HCT116 (cell line): ENCODE measurements around the gene ZNF683. TPM values are rescaled to one million over a fixed set of nuclear protein-coding genes. Genes with fewer than 3 reads are reported as not detected.
A peak's percentile ranks its signal among the peaks of the same experiment; 100 is the strongest.

Source experiments
- ATAC-seq: fragments of 200-7000 bp; cut with Tn5 transposase; 2 replicates; pipeline ENCODE4 v1.9.1; 2020; ENCODE audit warnings: mild to moderate bottlenecking, moderate library complexity
- BruUV-seq: library from RNA; stranded (reverse); fragments of 400-500 nt; replicated peaks from 2 replicates; lab custom pipeline; 2021; lab: Mats Ljungman, UMichigan
- CTCF ChIA-PET: fragments of 300-600 bp; sonication (Branson Sonifier 250); formaldehyde crosslinking; loops from one replicate; lab custom pipeline; 2021; ENCODE audit warnings: antibody characterized with exemption; lab: Charles Lee
- POLR2A ChIA-PET: fragments of 300-600, 350-600 bp; sonication (Branson Sonifier 250); formaldehyde crosslinking; loops from one replicate; lab custom pipeline; 2021; ENCODE audit warnings: antibody characterized with exemption; lab: Charles Lee
- RAD21 ChIA-PET, 2 experiments: fragments of 300-600 bp; sonication (Branson Sonifier 250); formaldehyde crosslinking; loops; one replicate each; lab custom pipeline; 2023; ENCODE audit warnings: low total read pairs in 2 of 2; ENCODE audit not compliant: uncharacterized antibody in 2 of 2, unreplicated experiment in 2 of 2, low non-redundant PET in 1 of 2; lab: Charles Lee
- DNase-seq: peaks from one replicate; pipeline ENCODE4 v3.0.0-alpha.2; 2010; ENCODE audit warnings: low read depth, low spot score
- H2AFZ ChIP-seq: fragments of 200-600 bp; shearing (Covaris generic), sonication (generic); 2 replicates; pipeline ENCODE4 v1.6.1; 2017; ENCODE audit warnings: low read depth, mixed run types, mixed read lengths, antibody characterized with exemption, low read length; ENCODE audit not compliant: poor library complexity, severe bottlenecking
- H3K27ac ChIP-seq: 2 replicates; pipeline ENCODE4 v1.5.1; 2012; ENCODE audit warnings: low read depth, low read length
- H3K27me3 ChIP-seq: fragments of 200-600 bp; sonication (generic); 2 replicates; pipeline ENCODE4 v1.6.1; 2016; ENCODE audit warnings: mixed run types, low read length, mixed read lengths; ENCODE audit not compliant: insufficient read depth
- H3K36me3 ChIP-seq, 2 experiments: fragments of 200-500 bp in 1 of 2; fragments of 200-600 bp in 1 of 2; sonication (Bioruptor generic) in 1 of 2; sonication (generic) in 1 of 2; 2 replicates each; pipeline versions ENCODE4 v1.5.1 to v1.6.1; 2014 to 2016; ENCODE audit warnings: low read length in 2 of 2, inconsistent platforms in 1 of 2, mixed read lengths in 1 of 2, mixed run types in 1 of 2; ENCODE audit not compliant: insufficient read depth in 2 of 2, control insufficient read depth in 1 of 2
- H3K4me1 ChIP-seq, 2 experiments: fragments of 200-600 bp in 1 of 2; sonication (generic) in 1 of 2; 2 replicates each; pipeline versions ENCODE4 v1.5.1 to v1.6.1; 2012 to 2017; ENCODE audit warnings: low read length in 2 of 2, inconsistent platforms in 1 of 2, mild to moderate bottlenecking in 1 of 2, mixed read lengths in 1 of 2, mixed run types in 1 of 2, moderate library complexity in 1 of 2; ENCODE audit not compliant: insufficient read depth in 2 of 2, control insufficient read depth in 1 of 2
- H3K4me2 ChIP-seq: fragments of 200-600 bp; sonication (generic); 2 replicates; pipeline ENCODE4 v1.6.1; 2017; ENCODE audit warnings: mixed run types, low read length, mixed read lengths
- H3K4me3 ChIP-seq, 2 experiments: fragments of 200-600 bp in 1 of 2; sonication (generic) in 1 of 2; replicated peaks in 1 of 2; 2 replicates each; pipeline ENCODE4 v1.5.1; 2011 to 2016; ENCODE audit warnings: low read length in 2 of 2, control low read depth in 1 of 2, low read depth in 1 of 2, mild to moderate bottlenecking in 1 of 2, mixed read lengths in 1 of 2, mixed run types in 1 of 2
- H3K79me2 ChIP-seq: fragments of 200-600 bp; sonication (generic); 2 replicates; pipeline ENCODE4 v1.6.1; 2017; ENCODE audit warnings: mild to moderate bottlenecking, mixed run types, low read length, moderate library complexity, mixed read lengths; ENCODE audit not compliant: insufficient read depth
- H3K9ac ChIP-seq: fragments of 200-600 bp; sonication (generic); 2 replicates; pipeline ENCODE4 v1.6.1; 2016; ENCODE audit warnings: low read length, mixed read lengths
- H3K9me2 ChIP-seq: fragments of 200-600 bp; sonication (generic), shearing (Covaris generic); 2 replicates; pipeline ENCODE4 v1.6.1; 2017; ENCODE audit warnings: mixed run types, mild to moderate bottlenecking, moderate library complexity; ENCODE audit not compliant: insufficient read depth
- H3K9me3 ChIP-seq, 2 experiments: fragments of 200-500 bp in 1 of 2; fragments of 200-600 bp in 1 of 2; sonication (Bioruptor generic) in 1 of 2; sonication (generic) in 1 of 2; 2 replicates each; pipeline ENCODE4 v1.6.1; 2014 to 2017; ENCODE audit warnings: low read length in 2 of 2, mixed read lengths in 2 of 2, inconsistent platforms in 1 of 2, low read depth in 1 of 2, mild to moderate bottlenecking in 1 of 2, mixed run types in 1 of 2, moderate library complexity in 1 of 2; ENCODE audit not compliant: control insufficient read depth in 1 of 2, insufficient read depth in 1 of 2
- H4K20me1 ChIP-seq: fragments of 200-600 bp; sonication (generic), shearing (Covaris generic); 2 replicates; pipeline ENCODE4 v1.6.1; 2017; ENCODE audit warnings: mixed run types, mild to moderate bottlenecking, moderate library complexity; ENCODE audit not compliant: insufficient read depth
- ATF3 ChIP-seq: IDR thresholded peaks from 2 replicates; pipeline ENCODE4 v1.6.1; 2012
- CBX3 ChIP-seq: IDR thresholded peaks from 2 replicates; pipeline ENCODE4 v1.6.1; 2012; ENCODE audit warnings: low read depth
- CEBPB ChIP-seq: IDR thresholded peaks from 2 replicates; pipeline ENCODE4 v1.6.1; 2012; ENCODE audit warnings: low read depth
- CTCF ChIP-seq, 3 experiments: fragments of 200-600 bp in 1 of 3; sonication (generic) in 1 of 3; IDR thresholded peaks in 2 of 3; conservative IDR thresholded peaks in 1 of 3; 2 replicates each; pipeline ENCODE4 v1.5.1; 2012 to 2017; ENCODE audit warnings: low read depth in 2 of 3, low read length in 2 of 3, antibody characterized with exemption in 1 of 3, borderline replicate concordance in 1 of 3, control low read depth in 1 of 3, mild to moderate bottlenecking in 1 of 3, mixed read lengths in 1 of 3, mixed run types in 1 of 3, moderate library complexity in 1 of 3; ENCODE audit not compliant: insufficient read depth in 1 of 3
- EGR1 ChIP-seq: IDR thresholded peaks from 2 replicates; pipeline ENCODE4 v1.6.1; 2012; ENCODE audit warnings: low read depth
- ELF1 ChIP-seq: IDR thresholded peaks from 2 replicates; pipeline ENCODE4 v1.6.1; 2012; ENCODE audit warnings: low read depth, borderline replicate concordance
- EZH2 ChIP-seq: fragments of 200-600 bp; sonication (generic); IDR thresholded peaks from 2 replicates; pipeline ENCODE4 v1.6.1; 2017; ENCODE audit warnings: antibody characterized with exemption, mixed run types
- EZH2phosphoT487 ChIP-seq: fragments of 200-600 bp; IDR thresholded peaks from 2 replicates; pipeline ENCODE4 v1.6.1; 2018; ENCODE audit warnings: antibody characterized with exemption, borderline replicate concordance
- FOSL1 ChIP-seq: IDR thresholded peaks from 2 replicates; pipeline ENCODE4 v1.6.1; 2012; ENCODE audit warnings: low read depth
- JUND ChIP-seq: IDR thresholded peaks from 2 replicates; pipeline ENCODE4 v1.6.1; 2012
- POLR2A ChIP-seq: IDR thresholded peaks from 2 replicates; pipeline ENCODE4 v1.7.0; 2011; ENCODE audit warnings: borderline replicate concordance; ENCODE audit not compliant: insufficient read depth, insufficient read length; ENCODE audit errors: extremely low read depth
- POLR2AphosphoS5 ChIP-seq: IDR thresholded peaks from 2 replicates; pipeline ENCODE4 v1.6.1; 2011; ENCODE audit warnings: mild to moderate bottlenecking, low read depth, low read length, moderate library complexity
- REST ChIP-seq: IDR thresholded peaks from 2 replicates; pipeline ENCODE4 v1.6.1; 2012; ENCODE audit warnings: low read depth
- SIN3A ChIP-seq: IDR thresholded peaks from 2 replicates; pipeline ENCODE4 v1.6.1; 2012; ENCODE audit warnings: low read depth
- SP1 ChIP-seq: IDR thresholded peaks from 2 replicates; pipeline ENCODE4 v1.6.1; 2012; ENCODE audit warnings: low read depth
- SRF ChIP-seq: IDR thresholded peaks from 2 replicates; pipeline ENCODE4 v1.6.1; 2012; ENCODE audit warnings: low read depth
- TCF7L2 ChIP-seq: IDR thresholded peaks from 2 replicates; pipeline ENCODE4 v1.7.0; 2011; ENCODE audit warnings: borderline replicate concordance, inconsistent platforms; ENCODE audit not compliant: insufficient read depth, insufficient read length; ENCODE audit errors: extremely low read depth
- YY1 ChIP-seq: IDR thresholded peaks from 2 replicates; pipeline ENCODE4 v1.6.1; 2011; ENCODE audit warnings: low read length, low read depth, moderate library complexity, mild to moderate bottlenecking; ENCODE audit not compliant: insufficient replicate concordance; ENCODE audit errors: extremely low read depth
- ZBTB33 ChIP-seq: IDR thresholded peaks from 2 replicates; pipeline ENCODE4 v1.6.1; 2011; ENCODE audit warnings: mild to moderate bottlenecking, low read length, moderate library complexity; ENCODE audit not compliant: insufficient replicate concordance; ENCODE audit errors: extremely low read depth
- ZFX ChIP-seq: fragments of 450-650 bp; IDR thresholded peaks from 2 replicates; pipeline ENCODE4 v1.6.1; 2017
- ZNF274 ChIP-seq: fragments of 200-500 bp; sonication (Bioruptor generic); IDR thresholded peaks from 2 replicates; pipeline ENCODE4 v1.6.1; 2014; ENCODE audit warnings: mild to moderate bottlenecking, low read depth, low read length, inconsistent platforms
- intact Hi-C: fragments of 100-400 bp; cut with micrococcal nuclease; formaldehyde crosslinking; loops from 2 replicates; pipeline ENCODE4 v1.10.0; 2022
- total RNA-seq: library from RNA; stranded (reverse); gene quantifications from one replicate; pipeline ENCODE4 v1.2.1, GENCODE V29; 2021; ENCODE audit not compliant: unreplicated experiment

The ZNF683 gene
- total RNA-seq, 1 experiment from 2014 or later: not detected

- POLR2A ChIA-PET: interaction anchor here (1.0 kb wide), 1 partner anchor 10 kb away, joined by 3 read pairs; no protein-coding TSS in a partner anchor
- Histone ChIP-seq H3K9ac (no peak overlapping the region), H3K4me3 (0 out of 4 replicates have a peak overlapping the region, but pooled peaks of 1 of the 2 experiments have one; percentile 2), H3K4me2 (peak overlapping the region; percentile 59), H3K36me3 (no peaks in the 10 kb centered on the region), H3K27me3 (peaks cover 14% of the 10 kb centered on the region; the same call in 1 of the 2 replicates), H3K9me3 (no peaks in the 10 kb centered on the region), H3K79me2 (no peaks in the 10 kb centered on the region), H4K20me1 (no peaks in the 10 kb centered on the region), H3K27ac (no peak overlapping the region), H3K4me1 (peaks cover 19 to 31% of the 10 kb centered on the region in 2 experiments), H3K9me2 (no peaks in the 10 kb centered on the region), H2AFZ (no peak overlapping the region)
- intact Hi-C loops: no loop called here
- DNase-seq (peak; percentile 88), ATAC-seq (peak; percentile 80)
- CTCF ChIA-PET: interaction anchor here (1.0 kb wide), 1 partner anchor 112 kb away, joined by 3 read pairs; no protein-coding TSS in a partner anchor
- BruUV-seq: no TSS peak
- RAD21 ChIA-PET: no interaction called here
- no peak for TF ChIP-seq REST
- TF ChIP-seq SP1: peak; percentile 90
- TF ChIP-seq POLR2A: no peak
- peak; percentile 96; the same call in 1 of the 2 replicates for TF ChIP-seq ATF3
- TF ChIP-seq CTCF (IDR thresholded peaks at IDR 0.05 in 2 of 3, conservative IDR thresholded peaks at IDR 0.05 in 1 of 3; ENCODE audit: borderline replicate concordance in 1 of 3, insufficient read depth in 1 of 3, low read depth in 2 of 3, low read length in 2 of 3): no peak
- no peak for TF ChIP-seq ELF1
- TF ChIP-seq JUND: peak; percentile 96
- peak; percentile 73; the same call in 1 of the 2 replicates for TF ChIP-seq SRF
- peak; percentile 81 for TF ChIP-seq SIN3A
- TF ChIP-seq YY1: no peak
- no peak for TF ChIP-seq TCF7L2
- no peak for TF ChIP-seq ZNF274
- no peak for TF ChIP-seq ZFX
- peak; percentile 47 for TF ChIP-seq ZBTB33
- TF ChIP-seq FOSL1: peak; percentile 98
- peak; percentile 98 for TF ChIP-seq CBX3
- no peak for TF ChIP-seq EZH2
- peak; percentile 99 for TF ChIP-seq CEBPB
- TF ChIP-seq EZH2phosphoT487: no peak
- peak; percentile 54; the same call in 1 of the 2 replicates for TF ChIP-seq EGR1
- TF ChIP-seq POLR2AphosphoS5: peak; percentile 50; the same call in 1 of the 2 replicates
Observed at GRCh38 chr1:26387447-26387846, 14.9 kb upstream of the ZNF683 start.
